Gastrocnemius medialis (tissue), 4 donors: Measurements from ENCODE around the gene UMODL1. TPM values are rescaled to one million over a fixed set of nuclear protein-coding genes. Genes with fewer than 3 reads are reported as not detected.

Experiments used
- ATAC-seq, 2 donors: fragments of 150-250 bp; one replicate each; pipeline ENCODE4 v1.9.1; 2016
- DNase-seq, 2 donors: peaks; one replicate each; pipeline ENCODE4 v3.0.0-alpha.2; 2019
- H3K27ac ChIP-seq, 4 donors: fragments of 200-600 bp; sonication (generic); 1 replicate in 1 of 4; 2 replicates in 3 of 4; pipeline ENCODE4 v1.5.1; 2016 to 2018; ENCODE audit warnings: mild to moderate bottlenecking in 2 of 4, moderate library complexity in 1 of 4
- H3K27me3 ChIP-seq, 3 donors: fragments of 200-600 bp; sonication (generic) in 2 of 3; 1 replicate in 1 of 3; 2 replicates in 2 of 3; pipeline versions ENCODE4 v1.5.1 to v1.6.0; 2016 to 2019; ENCODE audit warnings: mild to moderate bottlenecking in 1 of 3, moderate library complexity in 1 of 3
- H3K36me3 ChIP-seq, 2 donors: fragments of 200-600 bp; sonication (generic) in 1 of 2; one replicate each; pipeline ENCODE4 v1.5.1; 2017 to 2018
- H3K4me1 ChIP-seq, 2 donors: fragments of 200-600 bp; sonication (generic) in 1 of 2; one replicate each; pipeline ENCODE4 v1.5.1; 2016 to 2017; ENCODE audit warnings: mild to moderate bottlenecking in 2 of 2
- H3K4me3 ChIP-seq, 4 donors: fragments of 200-600 bp; sonication (generic) in 3 of 4; 1 replicate in 1 of 4; 2 replicates in 3 of 4; pipeline ENCODE4 v1.5.1; 2016 to 2019; ENCODE audit warnings: mild to moderate bottlenecking in 2 of 4
- H3K9me3 ChIP-seq, 3 donors: fragments of 200-600 bp; sonication (generic) in 2 of 3; 1 replicate in 1 of 3; 2 replicates in 2 of 3; pipeline ENCODE4 v1.5.1; 2016 to 2019
- CTCF ChIP-seq, 5 experiments: fragments of 450-650 bp in 3 of 5; fragments of 200-600 bp in 2 of 5; sonication (generic) in 2 of 5; IDR thresholded peaks in 4 of 5; conservative IDR thresholded peaks in 1 of 5; 1 replicate in 4 of 5; 2 replicates in 1 of 5; pipeline ENCODE4 v1.5.1; 2016 to 2019; ENCODE audit warnings: antibody characterized with exemption in 5 of 5, mild to moderate bottlenecking in 3 of 5, moderate library complexity in 3 of 5
- POLR2A ChIP-seq, 2 donors: fragments of 450-650 bp; IDR thresholded peaks; one replicate each; pipeline ENCODE4 v1.6.1; 2017; ENCODE audit warnings: antibody characterized with exemption in 2 of 2, mild to moderate bottlenecking in 2 of 2, moderate library complexity in 2 of 2
- in situ Hi-C, 4 donors: fragments of 200-750 bp; cut with MboI; loops; one replicate each; pipeline versions ENCODE4 v1.15.0 to v1.8.0; 2017; ENCODE audit warnings: low sequenced_read_pairs in 4 of 4
- intact Hi-C: fragments of 100-400 bp; cut with DNase I; formaldehyde crosslinking; loops from one replicate; pipeline ENCODE4 v1.15.1; 2023; ENCODE audit warnings: low total_unique reads
- total RNA-seq, 4 donors: library from RNA; depleted of rRNA; stranded (reverse); fragments of >200 nt; gene quantifications; one replicate each; pipeline versions ENCODE4 v1.1.0 to v1.2.3, GENCODE V29; 2016

The UMODL1 gene
- under 1 TPM in 1 of 4 donors, not detected in 3; 0.13 TPM for total RNA-seq

GRCh38 chr21:42071146-42071737 lies at the start of gene UMODL1:
Gene UMODL1 (plus strand): TSS chr21:42071317. CDS start chr21:42071317, 0 bp downstream.
- no peaks in the 10 kb centered on the region for H3K36me3 ChIP-seq
- no peak within 1 kb of the TSS for H3K4me3 ChIP-seq
- no peaks in the 10 kb centered on the region for H3K9me3 ChIP-seq
- no peaks in the 10 kb centered on the region for H3K4me1 ChIP-seq
- TF ChIP-seq POLR2A (IDR thresholded peaks at IDR 0.05): no peak
- TF ChIP-seq CTCF (IDR thresholded peaks at IDR 0.05 in 4 of 5, conservative IDR thresholded peaks at IDR 0.05 in 1 of 5): no peak
- intact Hi-C loops: no loop called here
- ATAC-seq (no peak), DNase-seq (no peak)
- in situ Hi-C loops: no loop called here
- H3K27ac ChIP-seq: no peak within 1 kb of the TSS
- peaks cover 0 to 7% (median 6%) of the 10 kb centered on the region in 3 donors for H3K27me3 ChIP-seq

GRCh38 chr21:42021371-42022090 lies 49.6 kb upstream of the UMODL1 start:
- Histone ChIP-seq H3K27me3 (peaks cover 0 to 11% (median 5%) of the 10 kb centered on the region in 3 donors), H3K36me3 (no peaks in the 10 kb centered on the region), H3K4me1 (no peaks in the 10 kb centered on the region), H3K9me3 (no peaks in the 10 kb centered on the region), H3K27ac (no peak overlapping the region), H3K4me3 (no peak overlapping the region)
- intact Hi-C loops: no loop called here
- ATAC-seq (no peak), DNase-seq (no peak)
- TF ChIP-seq POLR2A (IDR thresholded peaks at IDR 0.05) (no peak), CTCF (IDR thresholded peaks at IDR 0.05 in 4 of 5, conservative IDR thresholded peaks at IDR 0.05 in 1 of 5) (no peak)
- in situ Hi-C loops: loop anchor here in 1 of 4 donors (25.0 kb wide), 1 partner anchor 91 kb away; no protein-coding TSS in a partner anchor

GRCh38 chr21:42022091-42022430 lies 49.1 kb upstream of the UMODL1 start:
- Histone ChIP-seq H3K27me3 (peaks cover 0 to 11% (median 5%) of the 10 kb centered on the region in 3 donors), H3K4me1 (no peaks in the 10 kb centered on the region), H3K9me3 (no peaks in the 10 kb centered on the region), H3K36me3 (no peaks in the 10 kb centered on the region), H3K4me3 (no peak overlapping the region), H3K27ac (no peak overlapping the region)
- ATAC-seq: no peak
- intact Hi-C loops (no loop called here), in situ Hi-C loops (loop anchor here in 1 of 4 donors (25.0 kb wide), 1 partner anchor 90 kb away; no protein-coding TSS in a partner anchor)
- DNase-seq: no peak
- TF ChIP-seq CTCF (IDR thresholded peaks at IDR 0.05 in 4 of 5, conservative IDR thresholded peaks at IDR 0.05 in 1 of 5) (no peak), POLR2A (IDR thresholded peaks at IDR 0.05) (no peak)

- Histone ChIP-seq H3K4me1 (no peaks in the 10 kb centered on the region), H3K27me3 (peaks cover 0 to 11% (median 5%) of the 10 kb centered on the region in 3 donors), H3K4me3 (no peak overlapping the region), H3K27ac (no peak overlapping the region), H3K9me3 (no peaks in the 10 kb centered on the region), H3K36me3 (no peaks in the 10 kb centered on the region)
- in situ Hi-C loops: loop anchor here in 1 of 4 donors (25.0 kb wide), 1 partner anchor 89 kb away; no protein-coding TSS in a partner anchor
- ATAC-seq (no peak), DNase-seq (no peak)
- intact Hi-C loops: no loop called here
- TF ChIP-seq CTCF (IDR thresholded peaks at IDR 0.05 in 4 of 5, conservative IDR thresholded peaks at IDR 0.05 in 1 of 5): no peak
- no peak for TF ChIP-seq POLR2A (IDR thresholded peaks at IDR 0.05)
Observed at GRCh38 chr21:42022906-42023305, 48.2 kb upstream of the UMODL1 start.
